BLaER1 treated with 17β-estradiol and CSF1 and Interleukin-3, amounts not matched to agents 10 nM and 100 nM (cell line): ENCODE results near the gene ACBD5.

Experiments
- H3K27ac ChIP-seq, 11 experiments: shearing (Covaris generic); formaldehyde crosslinking; 2 replicates each; pipeline ENCODE4 v1.8.1; 2022
- H3K27me3 ChIP-seq, 11 experiments: shearing (Covaris generic); formaldehyde crosslinking; 2 replicates each; pipeline ENCODE4 v1.8.1; 2022
- H3K36me3 ChIP-seq, 11 experiments: shearing (Covaris generic); formaldehyde crosslinking; 2 replicates each; pipeline ENCODE4 v1.8.1; 2022
- H3K4me1 ChIP-seq, 10 experiments: shearing (Covaris generic); formaldehyde crosslinking; 2 replicates each; pipeline ENCODE4 v1.8.1; 2022
- H3K4me2 ChIP-seq, 11 experiments: shearing (Covaris generic); formaldehyde crosslinking; 2 replicates each; pipeline ENCODE4 v1.8.1; 2022
- H3K4me3 ChIP-seq, 10 experiments: shearing (Covaris generic); formaldehyde crosslinking; 2 replicates each; pipeline ENCODE4 v1.8.1; 2022
- H3K9ac ChIP-seq, 11 experiments: shearing (Covaris generic); formaldehyde crosslinking; 2 replicates each; pipeline ENCODE4 v1.8.1; 2022
- H3K9me3 ChIP-seq, 11 experiments: shearing (Covaris generic); formaldehyde crosslinking; replicated peaks in 1 of 11; 2 replicates each; pipeline ENCODE4 v1.8.1; 2022
- H4K20me1 ChIP-seq, 11 experiments: shearing (Covaris generic); formaldehyde crosslinking; 2 replicates each; pipeline ENCODE4 v1.8.1; 2022
- Cebpa-rat ChIP-seq, 11 experiments: shearing (Covaris generic); IDR thresholded peaks; 2 replicates each; pipeline ENCODE4 v1.8.1; 2022

Gene ACBD5

DNA sequence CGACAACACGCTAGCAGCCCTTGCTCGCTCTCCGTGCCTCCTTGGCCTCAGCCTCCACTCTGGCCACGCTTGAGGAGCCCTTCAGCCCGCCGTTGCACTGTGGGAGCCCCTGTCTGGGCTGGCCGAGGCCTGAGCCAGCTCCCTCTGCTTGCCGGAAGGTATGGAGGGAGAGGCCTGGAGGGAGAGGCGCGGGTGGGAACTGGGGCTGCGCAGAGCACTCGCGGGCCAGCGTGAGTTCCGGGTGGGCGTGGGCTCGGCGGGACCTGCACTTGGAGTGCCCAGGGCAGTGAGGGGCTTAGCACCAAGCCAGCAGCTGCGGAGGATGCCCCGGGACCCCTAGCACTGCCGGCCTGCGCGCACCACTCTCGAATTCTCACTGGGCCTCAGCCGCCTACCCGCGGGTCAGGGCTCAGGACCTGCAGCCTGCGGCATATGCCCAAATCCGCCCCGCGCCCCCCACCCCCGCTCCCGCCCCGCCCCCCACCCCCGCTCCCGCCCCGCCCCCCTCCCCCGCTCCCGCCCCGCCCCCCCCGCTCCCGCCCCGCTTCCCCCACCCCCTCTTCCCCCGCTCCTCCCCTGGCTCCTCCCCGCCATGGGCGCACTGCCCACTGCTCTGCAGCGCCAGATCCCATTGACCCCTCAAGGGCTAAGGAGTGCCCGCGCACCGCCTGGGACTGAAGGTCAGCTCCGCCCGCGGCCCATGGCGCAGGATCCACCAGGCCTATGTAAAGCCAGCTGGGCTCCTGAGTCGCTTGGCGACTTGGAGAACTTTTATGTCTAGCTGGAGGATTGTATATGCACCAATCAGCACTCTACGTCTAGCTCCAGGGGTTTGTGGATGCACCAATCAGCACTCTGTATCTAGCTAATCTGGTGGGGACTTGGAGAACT is 15.9 kb upstream of the ACBD5 start:
- Histone ChIP-seq H3K4me3 (no peak overlapping the region), H3K4me1 (no peaks in the 10 kb centered on the region), H4K20me1 (no peaks in the 10 kb centered on the region), H3K36me3 (no peaks in the 10 kb centered on the region), H3K9me3 (peaks cover 35 to 54% (median 47%) of the 10 kb centered on the region in 11 experiments), H3K27me3 (peaks cover 32 to 57% (median 52%) of the 10 kb centered on the region in 11 experiments), H3K27ac (no peak overlapping the region), H3K4me2 (no peak overlapping the region), H3K9ac (no peak overlapping the region)
- TF ChIP-seq Cebpa-rat (IDR thresholded peaks at IDR 0.05): no peak

DNA sequence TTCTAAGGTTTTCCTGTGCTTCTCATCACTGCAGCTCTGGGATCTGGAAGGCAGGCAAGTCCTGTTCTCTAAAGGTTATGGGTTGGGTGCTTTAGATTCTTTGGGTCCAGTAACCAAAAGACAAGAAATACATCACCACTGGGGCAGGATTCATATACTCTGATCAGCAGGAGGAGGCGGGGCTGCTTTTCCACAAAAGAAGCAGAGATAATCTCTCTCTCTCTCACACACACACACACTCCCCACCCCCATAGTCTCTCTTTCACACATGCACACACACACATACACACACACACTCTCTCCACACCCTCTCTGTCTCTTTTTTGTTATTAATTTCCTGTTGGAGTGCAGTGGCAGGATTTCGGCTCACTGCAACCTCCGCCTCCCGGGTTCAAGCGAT is 13.0 kb upstream of the ACBD5 start:
- Histone ChIP-seq H3K27me3 (peaks cover 14 to 29% (median 23%) of the 10 kb centered on the region in 11 experiments), H3K36me3 (no peaks in the 10 kb centered on the region), H3K4me2 (no peak overlapping the region), H3K4me3 (no peak overlapping the region), H3K9me3 (peaks cover 22 to 48% (median 33%) of the 10 kb centered on the region in 11 experiments), H3K9ac (no peak overlapping the region), H4K20me1 (no peaks in the 10 kb centered on the region), H3K4me1 (no peaks in the 10 kb centered on the region), H3K27ac (no peak overlapping the region)
- TF ChIP-seq Cebpa-rat (IDR thresholded peaks at IDR 0.05): no peak

DNA sequence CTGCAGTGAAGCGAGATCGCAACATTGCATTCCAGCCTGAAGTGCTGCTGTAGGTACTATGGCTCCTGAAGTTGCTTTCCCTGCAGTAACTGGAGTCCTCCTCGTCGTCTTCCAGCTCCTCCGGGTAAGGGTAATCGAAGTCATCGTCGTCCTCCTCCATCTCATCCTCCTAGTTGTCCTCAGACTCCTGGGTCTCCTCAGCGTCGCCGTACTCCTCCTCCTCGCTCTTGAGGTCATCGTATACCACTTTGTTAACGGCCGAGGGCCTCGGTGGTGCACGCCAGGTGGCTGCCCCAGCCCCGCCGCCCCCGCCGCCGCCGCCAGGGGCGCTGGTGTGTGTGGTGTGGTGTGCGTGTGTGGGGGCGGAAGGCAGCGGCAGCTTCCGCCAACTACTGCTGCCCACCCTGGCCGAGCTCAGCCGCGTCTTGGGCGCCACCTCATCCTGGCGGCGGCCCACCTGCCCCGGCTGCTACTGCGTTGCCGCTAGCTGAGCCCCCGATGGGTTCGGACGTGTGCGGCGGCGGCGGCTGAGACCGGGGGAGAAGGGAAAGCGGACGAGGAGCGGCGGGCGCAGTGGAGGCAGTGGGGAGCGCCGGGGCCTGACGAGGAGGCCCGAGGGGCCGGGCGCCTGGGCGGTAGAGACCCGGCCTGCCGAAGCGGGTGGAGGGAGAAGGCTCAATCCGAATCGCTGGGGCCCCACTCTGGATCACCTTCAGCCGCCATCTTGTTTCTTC is 11.8 kb upstream of the ACBD5 start:
- no peaks in the 10 kb centered on the region for H3K4me1 ChIP-seq
- peak overlapping the region in 7 of 11 experiments; percentile 38 to 75 (median 65); a peak in 12 of 22 replicates for H3K9ac ChIP-seq
- H3K36me3 ChIP-seq: no peaks in the 10 kb centered on the region
- peak overlapping the region in 9 of 11 experiments; percentile 24 to 49 (median 44); a peak in 11 of 22 replicates for H3K4me2 ChIP-seq
- peak overlapping the region; percentile 46 to 68 (median 56); a peak in 18 of 20 replicates for H3K4me3 ChIP-seq
- TF ChIP-seq Cebpa-rat (IDR thresholded peaks at IDR 0.05): no peak
- peaks cover 3 to 17% (median 11%) of the 10 kb centered on the region in 11 experiments for H3K27me3 ChIP-seq
- peaks cover 11 to 36% (median 22%) of the 10 kb centered on the region in 11 experiments for H3K9me3 ChIP-seq
- no peaks in the 10 kb centered on the region for H4K20me1 ChIP-seq
- peak overlapping the region in 6 of 11 experiments; percentile 40 to 72 (median 64); a peak in 10 of 22 replicates for H3K27ac ChIP-seq

DNA sequence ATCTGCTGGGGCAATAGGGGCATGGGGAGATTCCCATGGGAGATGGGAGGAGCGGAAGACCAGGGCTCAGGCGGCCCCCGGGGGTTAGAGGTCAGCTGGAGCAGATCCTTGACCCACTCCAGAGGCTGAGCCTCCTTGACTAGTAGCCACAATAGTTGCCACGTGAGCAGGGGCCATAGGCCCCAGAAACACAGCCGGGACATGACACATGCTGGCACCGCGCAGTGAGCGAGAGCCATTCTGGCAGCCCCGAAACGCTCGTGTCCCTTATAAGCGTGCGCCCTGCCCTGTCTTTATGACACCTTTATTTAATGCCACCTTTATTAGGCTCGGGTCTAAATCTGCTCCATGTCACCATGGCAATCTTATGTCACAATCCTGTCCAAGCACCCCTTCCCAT is 11.0 kb upstream of the ACBD5 start:
- Histone ChIP-seq H3K4me2 (no peak overlapping the region), H3K9ac (no peak overlapping the region), H4K20me1 (no peaks in the 10 kb centered on the region), H3K4me3 (no peak overlapping the region), H3K9me3 (peaks cover 4 to 29% (median 15%) of the 10 kb centered on the region in 11 experiments; a peak in 18 of 22 replicates), H3K27ac (no peak overlapping the region), H3K36me3 (no peaks in the 10 kb centered on the region), H3K27me3 (peaks cover 0 to 11% (median 5%) of the 10 kb centered on the region in 11 experiments; a peak in 14 of 22 replicates), H3K4me1 (no peaks in the 10 kb centered on the region)
- TF ChIP-seq Cebpa-rat (IDR thresholded peaks at IDR 0.05): no peak

DNA sequence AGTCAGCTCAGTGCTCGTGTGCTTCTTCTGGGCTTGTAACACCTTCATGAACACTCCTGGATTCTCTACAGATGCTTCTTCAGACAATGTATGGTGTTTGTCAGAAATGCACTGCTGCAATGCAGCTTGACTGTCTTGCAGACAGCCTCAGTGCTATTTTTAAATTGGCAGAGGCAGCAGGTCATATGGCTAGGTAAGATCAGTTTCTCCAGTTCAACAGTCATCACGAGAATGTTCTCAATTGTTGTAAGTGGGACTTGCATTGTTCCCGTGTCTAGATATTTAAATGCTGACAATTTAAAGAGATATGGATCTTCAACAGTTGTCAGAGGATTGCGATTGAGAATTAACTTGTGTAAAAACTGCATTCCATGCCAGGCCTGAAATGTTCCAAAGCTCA is 7.6 kb upstream of the ACBD5 start:
- no peaks in the 10 kb centered on the region for H4K20me1 ChIP-seq
- H3K9ac ChIP-seq: no peak overlapping the region
- H3K36me3 ChIP-seq: no peaks in the 10 kb centered on the region
- H3K4me2 ChIP-seq: no peak overlapping the region
- H3K4me1 ChIP-seq: peaks cover 7 to 9% (median 8%) of the 10 kb centered on the region in 10 experiments
- peaks cover 4 to 17% (median 8%) of the 10 kb centered on the region in 11 experiments; a peak in 17 of 22 replicates for H3K9me3 ChIP-seq
- H3K4me3 ChIP-seq: no peak overlapping the region
- peaks cover 0 to 11% (median 5%) of the 10 kb centered on the region in 11 experiments; a peak in 14 of 22 replicates for H3K27me3 ChIP-seq
- no peak overlapping the region for H3K27ac ChIP-seq
- TF ChIP-seq Cebpa-rat (IDR thresholded peaks at IDR 0.05): no peak

DNA sequence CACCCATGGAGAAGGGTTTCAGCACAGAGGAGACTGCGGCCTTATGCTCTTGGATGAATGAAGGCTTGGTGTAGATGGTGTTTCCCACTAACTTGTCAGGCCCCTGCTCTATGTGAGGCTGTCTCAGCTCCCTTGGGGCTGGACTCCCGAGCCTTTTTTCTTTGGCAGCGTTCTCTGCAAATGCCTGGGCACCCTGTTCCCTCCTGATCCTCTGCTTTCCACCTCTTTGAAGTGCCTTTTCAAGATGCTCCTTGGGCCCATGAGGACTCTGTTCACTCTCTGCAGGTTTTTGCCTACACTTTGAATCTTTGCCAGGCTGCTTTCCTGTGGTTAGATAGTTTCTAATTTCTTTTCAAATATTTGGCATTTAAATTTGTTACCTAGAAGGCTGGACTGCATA is 6.8 kb upstream of the ACBD5 start:
- Histone ChIP-seq H3K9ac (no peak overlapping the region), H3K4me3 (no peak overlapping the region), H3K4me2 (no peak overlapping the region)

DNA sequence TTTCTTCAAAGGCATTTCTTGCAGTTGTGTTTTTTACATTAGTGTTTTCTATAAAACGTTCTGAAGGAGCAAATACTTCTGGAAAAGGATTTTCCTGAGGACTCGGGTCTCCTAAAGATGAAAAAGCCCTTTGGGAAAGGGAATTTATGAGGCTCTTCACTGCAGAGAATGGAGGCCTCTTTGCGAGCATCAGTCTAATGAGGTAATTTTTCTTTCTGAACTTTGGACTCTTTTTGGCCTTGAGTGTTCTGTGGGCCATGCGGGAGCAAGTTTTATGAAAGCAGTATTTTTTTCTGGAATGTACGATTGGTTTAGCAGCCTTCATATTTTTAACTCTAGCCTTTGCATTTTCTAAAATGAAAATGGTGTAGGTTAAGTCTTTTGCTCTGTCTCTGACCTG is 6.4 kb upstream of the ACBD5 start:
- Histone ChIP-seq H3K4me3 (no peak overlapping the region), H3K9ac (no peak overlapping the region), H3K27me3 (peaks cover 0 to under 1% (median 0%) of the 10 kb centered on the region in 11 experiments; a peak in 2 of 22 replicates), H4K20me1 (no peaks in the 10 kb centered on the region), H3K4me2 (no peak overlapping the region), H3K36me3 (no peaks in the 10 kb centered on the region), H3K27ac (no peak overlapping the region), H3K9me3 (peaks cover 0 to 5% (median 0%) of the 10 kb centered on the region in 11 experiments; a peak in 1 of 22 replicates), H3K4me1 (peaks cover 8 to 13% (median 10%) of the 10 kb centered on the region in 10 experiments)
- TF ChIP-seq Cebpa-rat (IDR thresholded peaks at IDR 0.05): no peak

More for the DNA sequence above, 6.8 kb upstream of the ACBD5 start:
- H3K36me3 ChIP-seq: no peaks in the 10 kb centered on the region
- peaks cover 0 to 9% (median under 1%) of the 10 kb centered on the region in 11 experiments; a peak in 12 of 22 replicates for H3K9me3 ChIP-seq
- peaks cover 0 to 5% (median under 1%) of the 10 kb centered on the region in 11 experiments; a peak in 8 of 22 replicates for H3K27me3 ChIP-seq
- no peak overlapping the region for H3K27ac ChIP-seq
- H3K4me1 ChIP-seq: peaks cover 8 to 13% (median 10%) of the 10 kb centered on the region in 10 experiments
- no peak for TF ChIP-seq Cebpa-rat (IDR thresholded peaks at IDR 0.05)
- no peaks in the 10 kb centered on the region for H4K20me1 ChIP-seq

DNA sequence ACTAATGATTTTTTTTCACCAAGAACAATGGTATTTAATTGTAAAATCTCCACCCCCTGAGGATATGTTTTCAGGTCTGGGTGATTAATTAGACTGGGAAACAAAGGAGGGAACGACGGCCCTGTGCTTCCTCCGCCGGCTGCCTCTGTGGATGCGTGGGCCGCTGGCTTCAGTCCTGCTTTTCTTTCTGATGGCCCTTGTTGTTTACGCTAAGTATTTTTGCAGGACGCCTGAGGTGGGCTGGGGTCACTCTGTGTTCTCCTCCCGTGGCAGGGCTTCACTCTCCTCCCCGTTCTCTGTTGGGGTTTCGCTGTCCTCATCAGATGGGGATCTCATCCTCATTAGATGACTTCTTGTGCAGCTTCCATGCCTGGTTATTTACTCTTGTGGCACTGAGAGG is 5.2 kb upstream of the ACBD5 start:
- no peak for TF ChIP-seq Cebpa-rat (IDR thresholded peaks at IDR 0.05)
- Histone ChIP-seq H3K4me2 (no peak overlapping the region), H4K20me1 (no peaks in the 10 kb centered on the region), H3K27me3 (no peaks in the 10 kb centered on the region), H3K27ac (no peak overlapping the region), H3K36me3 (no peaks in the 10 kb centered on the region), H3K4me1 (peaks cover 8 to 21% (median 18%) of the 10 kb centered on the region in 10 experiments), H3K9me3 (no peaks in the 10 kb centered on the region), H3K4me3 (no peak overlapping the region), H3K9ac (no peak overlapping the region)

DNA sequence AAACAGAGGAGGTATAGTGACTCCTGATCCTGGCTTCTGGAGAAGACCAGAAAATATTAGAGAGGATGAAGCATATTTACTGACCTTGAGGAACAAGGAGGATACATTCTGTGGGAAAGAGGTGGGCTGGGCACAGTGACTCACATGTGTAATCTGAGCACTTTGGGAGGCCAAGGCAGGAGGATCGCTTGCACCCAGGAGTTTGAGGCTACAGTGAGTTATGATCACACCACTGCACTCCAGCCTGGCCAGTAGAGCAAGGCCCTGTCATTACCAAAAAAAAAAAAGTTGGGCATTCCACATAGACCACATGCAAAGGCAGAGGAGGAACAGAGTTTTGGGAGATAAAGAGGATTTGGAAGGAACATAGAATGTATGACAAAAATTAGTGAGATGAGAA is 4.4 kb upstream of the ACBD5 start:
- Histone ChIP-seq H3K36me3 (no peaks in the 10 kb centered on the region), H4K20me1 (no peaks in the 10 kb centered on the region), H3K4me2 (no peak overlapping the region), H3K9me3 (no peaks in the 10 kb centered on the region), H3K4me3 (no peak overlapping the region), H3K27ac (no peak overlapping the region), H3K9ac (no peak overlapping the region), H3K4me1 (peaks cover 8 to 21% (median 18%) of the 10 kb centered on the region in 10 experiments), H3K27me3 (no peaks in the 10 kb centered on the region)
- no peak for TF ChIP-seq Cebpa-rat (IDR thresholded peaks at IDR 0.05)
